Lower lobe of right lung (tissue), 2 donors: ENCODE results near the gene HCAR2. TPM values are rescaled to one million over a fixed set of nuclear protein-coding genes. Genes with fewer than 3 reads are reported as not detected.
"Not testable (repeated sequence)": the region's sequence is repeated elsewhere in the genome, so short reads cannot be mapped to it uniquely, and the experiment has no call there.

Source experiments
- ATAC-seq, 2 donors: fragments of 200-7000 bp; cut with Tn5 transposase; one replicate each; pipeline ENCODE4 v1.9.1; 2020 to 2022; ENCODE audit warnings: mild to moderate bottlenecking in 2 of 2, moderate library complexity in 2 of 2
- DNase-seq: peaks from one replicate; pipeline ENCODE4 v3.0.0-alpha.2; 2020
- H3K27ac ChIP-seq: fragments of 200-600 bp; one replicate; pipeline ENCODE4 v1.8.0; 2022
- H3K27me3 ChIP-seq: fragments of 200-600 bp; one replicate; pipeline ENCODE4 v1.8.0; 2022; ENCODE audit warnings: low read depth
- H3K36me3 ChIP-seq: fragments of 200-600 bp; one replicate; pipeline ENCODE4 v1.8.0; 2022; ENCODE audit warnings: mild to moderate bottlenecking
- H3K4me1 ChIP-seq: fragments of 200-600 bp; one replicate; pipeline ENCODE4 v1.8.0; 2022
- H3K4me3 ChIP-seq: fragments of 200-600 bp; one replicate; pipeline ENCODE4 v1.8.0; 2022; ENCODE audit warnings: mild to moderate bottlenecking
- H3K9me3 ChIP-seq: fragments of 200-600 bp; one replicate; pipeline ENCODE4 v1.8.0; 2022
- intact Hi-C: fragments of 100-400 bp; cut with DNase I; formaldehyde crosslinking; loops from one replicate; pipeline ENCODE4 v1.11.0; 2022
- total RNA-seq: library from RNA; stranded (reverse); fragmentation: NEBNext Ultra II Directional; extraction: Animal tissue kit (Norgen Biotek cat#: 25700); gene quantifications from one replicate; pipeline ENCODE4 v1.2.1, GENCODE V29; 2021
- TF ChIP-seq, protein P1 (sequence below): fragments of 200-600 bp; IDR thresholded peaks from one replicate; pipeline ENCODE4 v1.8.0; 2022; ENCODE audit warnings: antibody characterized with exemption, mild to moderate bottlenecking
- donor health status: DM: no; HTN: yes; CAD: no; lungs with severe emphysema.

The HCAR2 gene
- total RNA-seq, 1 donor from 2014 or later, result 26.2 TPM

DNA sequence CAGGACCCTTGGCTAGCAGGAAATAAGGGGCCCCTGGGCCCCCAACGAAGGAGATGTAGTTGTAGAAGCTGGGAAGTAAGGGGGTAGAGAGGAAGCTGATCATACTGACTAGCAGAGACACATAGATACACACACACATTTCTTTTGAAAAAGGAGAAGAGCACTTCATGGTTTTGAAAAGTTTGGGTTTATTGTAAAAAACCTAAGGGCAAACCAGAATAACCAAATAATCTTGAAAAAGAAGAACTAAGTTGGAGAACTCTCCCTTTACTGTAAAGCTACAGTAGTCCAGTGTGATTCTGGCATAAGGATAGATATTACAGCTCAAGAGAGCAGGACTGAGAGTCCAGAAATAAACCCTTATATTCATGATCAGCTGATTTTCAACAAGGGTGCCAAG, 19.2 kb upstream of the HCAR2 start:
- TF ChIP-seq, protein P1, sequence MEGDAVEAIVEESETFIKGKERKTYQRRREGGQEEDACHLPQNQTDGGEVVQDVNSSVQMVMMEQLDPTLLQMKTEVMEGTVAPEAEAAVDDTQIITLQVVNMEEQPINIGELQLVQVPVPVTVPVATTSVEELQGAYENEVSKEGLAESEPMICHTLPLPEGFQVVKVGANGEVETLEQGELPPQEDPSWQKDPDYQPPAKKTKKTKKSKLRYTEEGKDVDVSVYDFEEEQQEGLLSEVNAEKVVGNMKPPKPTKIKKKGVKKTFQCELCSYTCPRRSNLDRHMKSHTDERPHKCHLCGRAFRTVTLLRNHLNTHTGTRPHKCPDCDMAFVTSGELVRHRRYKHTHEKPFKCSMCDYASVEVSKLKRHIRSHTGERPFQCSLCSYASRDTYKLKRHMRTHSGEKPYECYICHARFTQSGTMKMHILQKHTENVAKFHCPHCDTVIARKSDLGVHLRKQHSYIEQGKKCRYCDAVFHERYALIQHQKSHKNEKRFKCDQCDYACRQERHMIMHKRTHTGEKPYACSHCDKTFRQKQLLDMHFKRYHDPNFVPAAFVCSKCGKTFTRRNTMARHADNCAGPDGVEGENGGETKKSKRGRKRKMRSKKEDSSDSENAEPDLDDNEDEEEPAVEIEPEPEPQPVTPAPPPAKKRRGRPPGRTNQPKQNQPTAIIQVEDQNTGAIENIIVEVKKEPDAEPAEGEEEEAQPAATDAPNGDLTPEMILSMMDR, result no peak
- DNase-seq (no peak), ATAC-seq (no peak)
- Histone ChIP-seq H3K36me3 (no peaks in the 10 kb centered on the region), H3K27ac (no peak overlapping the region), H3K4me1 (peaks cover 20% of the 10 kb centered on the region), H3K4me3 (no peak overlapping the region), H3K9me3 (no peaks in the 10 kb centered on the region), H3K27me3 (no peaks in the 10 kb centered on the region)
- intact Hi-C loops, result no loop called here

DNA sequence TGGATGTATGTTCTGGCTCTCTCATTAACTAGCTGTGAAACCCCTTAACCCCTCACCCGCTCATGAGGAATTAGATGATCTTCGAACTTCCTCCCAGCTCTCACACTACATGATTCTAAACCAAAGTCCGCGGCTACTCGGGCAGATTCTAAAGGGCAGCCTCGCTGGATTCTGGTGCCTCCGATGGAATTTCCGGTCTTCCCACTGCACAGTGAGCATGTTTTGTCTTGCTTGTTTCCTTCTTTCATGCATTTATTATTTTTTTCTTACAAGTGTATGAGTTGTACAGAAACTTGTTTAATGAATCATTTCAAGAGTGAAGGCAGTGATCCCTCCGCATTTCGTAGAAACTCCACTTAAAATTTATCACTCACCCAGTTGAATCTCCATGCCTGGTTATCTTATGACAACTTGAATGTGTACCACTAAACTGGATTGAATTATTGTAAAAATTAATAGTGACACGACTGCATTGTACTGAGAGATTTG, 17.9 kb upstream of the HCAR2 start:
- Histone ChIP-seq H3K9me3 (no peaks in the 10 kb centered on the region), H3K27ac (no peak overlapping the region)

DNA sequence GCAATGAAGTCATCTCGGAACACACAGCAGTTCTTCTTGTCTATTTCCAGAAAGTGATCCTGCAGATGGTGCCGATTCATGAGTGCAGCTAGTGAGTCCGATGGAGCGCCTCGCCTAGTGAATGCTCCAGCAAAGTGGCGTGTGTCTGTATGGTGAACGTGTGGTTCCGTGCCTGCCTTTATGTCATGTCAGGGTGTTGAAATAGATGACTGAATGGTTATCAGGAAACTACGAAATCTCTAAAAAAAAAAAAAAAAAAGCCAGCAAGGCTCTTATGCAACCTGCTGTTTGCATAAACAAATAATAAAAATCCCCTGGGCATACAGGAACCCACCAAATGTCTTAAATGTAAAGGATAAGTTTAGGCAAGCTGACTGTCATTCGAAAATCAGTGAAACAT, 13.5 kb upstream of the HCAR2 start, which contains the start of gene HCAR3:
Gene HCAR3 (minus strand): TSS at position 154 of the 400 bp plus-strand sequence. CDS start 74 bp downstream, at position 80.
- H3K36me3 ChIP-seq, H3K4me3 ChIP-seq, H3K27me3 ChIP-seq, H3K9me3 ChIP-seq, intact Hi-C loops, H3K27ac ChIP-seq, DNase-seq: not testable (repeated sequence)
- ATAC-seq, result peak; percentile 50 to 70
- H3K4me1 ChIP-seq, result peaks cover 13% of the 10 kb centered on the region

More for the DNA sequence above, 17.9 kb upstream of the HCAR2 start:
- TF ChIP-seq, protein P1, result no peak
- H3K4me1 ChIP-seq, result peaks cover 20% of the 10 kb centered on the region
- intact Hi-C loops, result no loop called here
- no peaks in the 10 kb centered on the region for H3K36me3 ChIP-seq
- no peaks in the 10 kb centered on the region for H3K27me3 ChIP-seq
- DNase-seq (no peak), ATAC-seq (no peak)
- no peak overlapping the region for H3K4me3 ChIP-seq

DNA sequence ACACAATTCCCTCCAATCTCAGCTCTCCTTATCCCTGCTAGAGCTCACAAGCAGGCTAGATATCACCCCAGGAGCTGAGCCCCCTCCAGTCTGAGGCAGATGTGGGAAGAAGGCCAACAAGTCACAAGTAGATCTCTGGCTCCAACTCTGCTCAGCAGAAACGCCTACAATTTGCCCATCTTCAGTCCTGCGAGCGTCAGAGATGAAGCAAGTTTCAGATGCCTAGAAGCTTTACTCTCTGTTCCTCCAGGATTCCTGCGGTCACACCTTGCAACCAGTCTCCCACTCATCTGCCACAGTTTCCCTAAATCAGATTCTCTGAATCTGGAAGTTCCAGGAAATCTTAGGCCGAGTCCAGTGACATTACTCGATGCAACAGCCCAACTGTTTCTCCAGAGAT, 12.1 kb upstream of the HCAR2 start:
- H3K36me3 ChIP-seq, H3K27ac ChIP-seq, H3K27me3 ChIP-seq, DNase-seq, H3K4me3 ChIP-seq, H3K9me3 ChIP-seq, intact Hi-C loops, H3K4me1 ChIP-seq: not testable (repeated sequence)
- peak; percentile 44 to 53 for ATAC-seq

DNA sequence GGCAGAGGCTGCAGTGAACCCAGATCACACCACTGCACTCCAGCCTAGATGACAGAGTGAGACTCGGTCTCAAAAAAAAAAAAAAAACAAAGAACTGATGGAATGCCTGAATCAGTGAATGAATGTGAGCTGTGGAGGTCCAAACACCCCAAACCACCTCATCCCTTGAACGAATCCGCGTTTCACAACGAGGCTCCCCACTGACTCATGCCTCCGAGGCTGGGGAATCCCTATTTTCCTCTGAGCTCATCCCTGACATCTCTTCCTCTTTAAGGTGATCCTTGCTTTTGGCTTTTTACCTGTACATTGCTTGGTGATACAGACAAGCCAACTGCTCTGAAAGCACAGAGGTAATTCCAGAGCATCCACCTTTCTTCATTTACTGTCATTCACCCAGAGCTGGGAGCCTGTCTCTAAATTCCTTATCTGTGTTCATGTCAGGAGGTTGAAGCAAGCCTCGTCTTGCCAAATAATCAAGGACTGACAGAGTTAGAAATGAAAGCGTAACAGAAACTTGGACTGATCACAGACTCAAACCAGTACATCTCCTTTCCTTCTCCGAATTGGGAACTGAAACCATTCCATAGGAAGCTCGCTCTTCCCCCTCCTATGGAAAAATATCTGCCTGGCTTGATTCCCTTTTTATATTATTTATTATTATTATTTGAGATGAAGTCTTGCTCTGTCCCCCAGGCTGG, 10.5 kb upstream of the HCAR2 start:
- H3K9me3 ChIP-seq, DNase-seq, H3K4me1 ChIP-seq, H3K4me3 ChIP-seq, H3K36me3 ChIP-seq, H3K27ac ChIP-seq, H3K27me3 ChIP-seq, intact Hi-C loops: not testable (repeated sequence)
- ATAC-seq, result peak; percentile 55 to 60

- H3K4me3 ChIP-seq, intact Hi-C loops, H3K27me3 ChIP-seq, DNase-seq, H3K27ac ChIP-seq, H3K4me1 ChIP-seq, H3K9me3 ChIP-seq, ATAC-seq, H3K36me3 ChIP-seq: not testable (repeated sequence)
These were observed 8.1 kb upstream of the HCAR2 start for GRCh38 chr12:122711266-122711665.

DNA sequence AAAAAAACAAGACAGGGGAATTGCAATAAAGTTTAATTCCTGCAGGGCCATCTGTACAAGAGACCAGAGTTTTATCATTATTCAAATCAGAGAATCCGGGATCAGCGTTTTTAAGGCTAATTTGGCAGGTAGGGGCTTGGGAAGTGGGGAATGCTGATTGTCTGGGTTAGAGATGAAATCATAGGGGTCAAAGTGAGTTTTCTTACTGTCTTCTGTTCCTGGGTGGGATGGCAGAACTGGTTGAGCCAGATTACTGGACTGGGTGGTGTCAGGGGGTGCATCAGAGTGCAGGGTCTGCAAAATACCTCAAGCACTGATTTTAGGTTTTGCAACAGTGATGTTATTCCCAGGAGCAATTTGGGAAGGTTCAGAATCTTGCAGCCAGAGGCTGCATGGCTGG, 7.2 kb upstream of the HCAR2 start:
- ATAC-seq, H3K36me3 ChIP-seq, intact Hi-C loops: not testable (repeated sequence)

DNA sequence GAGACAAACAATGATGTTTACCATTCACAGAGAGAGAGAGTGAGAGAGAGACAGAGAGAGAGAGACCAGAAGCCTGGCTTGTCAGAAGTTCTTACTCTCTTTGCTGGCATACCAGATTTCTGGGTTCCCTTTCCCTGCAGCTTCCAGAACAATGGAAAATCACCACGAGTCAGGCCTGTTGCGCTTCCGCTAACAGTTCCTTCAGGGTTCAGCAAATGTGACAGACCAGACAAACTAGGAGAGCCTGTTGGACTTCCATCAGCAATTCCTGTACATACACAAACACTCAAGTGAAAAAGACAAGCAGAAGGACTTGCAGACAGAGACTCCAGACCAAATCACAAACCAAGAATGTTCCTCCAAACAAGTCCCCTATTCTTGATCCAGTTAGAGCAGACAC, 6.1 kb upstream of the HCAR2 start:
- DNase-seq, H3K27ac ChIP-seq, H3K9me3 ChIP-seq, H3K27me3 ChIP-seq, ATAC-seq, H3K4me3 ChIP-seq, intact Hi-C loops, H3K36me3 ChIP-seq, H3K4me1 ChIP-seq: not testable (repeated sequence)

More for the DNA sequence above, 7.2 kb upstream of the HCAR2 start:
- H3K27ac ChIP-seq, DNase-seq, H3K4me1 ChIP-seq, H3K27me3 ChIP-seq, H3K9me3 ChIP-seq, H3K4me3 ChIP-seq: not testable (repeated sequence)

DNA sequence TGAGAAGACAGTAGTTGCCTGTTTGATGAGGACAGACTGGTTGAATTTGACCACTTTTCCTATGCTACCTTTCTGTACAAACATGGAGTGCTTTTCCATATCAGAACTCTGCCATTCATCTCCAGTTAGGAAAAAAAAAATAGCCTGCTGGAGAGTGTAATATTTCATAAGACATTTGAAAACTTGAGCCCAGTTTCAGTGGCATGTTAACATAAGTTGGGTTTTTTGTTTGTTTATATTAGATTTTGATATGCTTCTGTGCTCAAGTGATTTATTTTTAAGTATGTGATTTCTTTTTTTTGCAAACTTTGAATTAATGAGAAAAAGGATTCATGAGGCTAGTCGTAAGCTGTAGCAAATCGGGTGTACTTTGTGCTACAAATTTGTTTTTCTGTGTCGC, 684 bp upstream of the HCAR2 start:
- H3K36me3 ChIP-seq, H3K27ac ChIP-seq, H3K27me3 ChIP-seq, H3K9me3 ChIP-seq, intact Hi-C loops, H3K4me1 ChIP-seq, H3K4me3 ChIP-seq, DNase-seq, ATAC-seq: not testable (repeated sequence)

DNA sequence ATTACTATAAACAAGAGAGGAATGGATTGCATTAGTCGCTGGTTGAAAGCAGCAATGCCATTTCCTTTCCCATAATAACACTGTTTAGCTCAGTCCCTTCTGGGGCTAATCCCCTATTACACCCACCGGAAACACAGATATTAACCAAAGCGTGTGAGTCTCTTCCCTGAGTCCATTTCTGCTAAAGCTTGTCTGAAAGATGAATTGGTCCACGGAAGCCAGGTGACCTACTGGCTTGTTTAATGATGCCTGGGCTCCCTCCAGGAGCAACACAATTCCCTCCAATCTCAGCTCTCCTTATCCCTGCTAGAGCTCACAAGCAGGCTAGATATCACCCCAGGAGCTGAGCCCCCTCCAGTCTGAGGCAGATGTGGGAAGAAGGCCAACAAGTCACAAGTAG, 1.7 kb downstream of the HCAR2 start:
- H3K4me3 ChIP-seq, result peak overlapping the region; percentile 7
- ATAC-seq, H3K4me1 ChIP-seq, H3K27me3 ChIP-seq, H3K27ac ChIP-seq, H3K36me3 ChIP-seq, intact Hi-C loops, H3K9me3 ChIP-seq, DNase-seq: not testable (repeated sequence)

DNA sequence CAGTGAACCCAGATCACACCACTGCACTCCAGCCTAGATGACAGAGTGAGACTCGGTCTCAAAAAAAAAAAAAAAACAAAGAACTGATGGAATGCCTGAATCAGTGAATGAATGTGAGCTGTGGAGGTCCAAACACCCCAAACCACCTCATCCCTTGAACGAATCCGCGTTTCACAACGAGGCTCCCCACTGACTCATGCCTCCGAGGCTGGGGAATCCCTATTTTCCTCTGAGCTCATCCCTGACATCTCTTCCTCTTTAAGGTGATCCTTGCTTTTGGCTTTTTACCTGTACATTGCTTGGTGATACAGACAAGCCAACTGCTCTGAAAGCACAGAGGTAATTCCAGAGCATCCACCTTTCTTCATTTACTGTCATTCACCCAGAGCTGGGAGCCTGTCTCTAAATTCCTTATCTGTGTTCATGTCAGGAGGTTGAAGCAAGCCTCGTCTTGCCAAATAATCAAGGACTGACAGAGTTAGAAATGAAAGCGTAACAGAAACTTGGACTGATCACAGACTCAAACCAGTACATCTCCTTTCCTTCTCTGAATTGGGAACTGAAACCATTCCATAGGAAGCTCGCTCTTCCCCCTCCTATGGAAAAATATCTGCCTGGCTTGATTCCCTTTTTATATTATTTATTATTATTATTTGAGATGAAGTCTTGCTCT, 3.0 kb downstream of the HCAR2 start:
- H3K36me3 ChIP-seq, H3K4me3 ChIP-seq, intact Hi-C loops, H3K27me3 ChIP-seq, H3K9me3 ChIP-seq, H3K4me1 ChIP-seq, H3K27ac ChIP-seq, DNase-seq: not testable (repeated sequence)
- peak; percentile 49 to 62 for ATAC-seq

DNA sequence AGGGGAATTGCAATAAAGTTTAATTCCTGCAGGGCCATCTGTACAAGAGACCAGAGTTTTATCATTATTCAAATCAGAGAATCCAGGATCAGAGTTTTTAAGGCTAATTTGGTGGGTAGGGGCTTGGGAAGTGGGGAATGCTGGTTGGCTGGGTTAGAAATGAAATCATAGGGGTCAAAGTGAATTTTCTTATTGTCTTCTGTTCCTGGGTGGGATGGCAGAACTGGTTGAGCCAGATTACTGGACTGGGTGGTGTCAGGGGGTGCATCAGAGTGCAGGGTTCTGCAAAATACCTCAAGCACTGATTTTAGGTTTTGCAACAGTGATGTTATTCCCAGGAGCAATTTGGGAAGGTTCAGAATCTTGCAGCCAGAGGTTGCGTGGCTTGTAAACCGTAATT, 6.2 kb downstream of the HCAR2 start:
- H3K36me3 ChIP-seq, ATAC-seq, H3K9me3 ChIP-seq, H3K27me3 ChIP-seq, H3K4me3 ChIP-seq, H3K27ac ChIP-seq, H3K4me1 ChIP-seq, intact Hi-C loops, DNase-seq: not testable (repeated sequence)
